Middle frontal gyrus (tissue), 1 donor: ENCODE measurements around the gene PPP4R3A.
"Not testable (repeated sequence)": the region's sequence is repeated elsewhere in the genome, so short reads cannot be mapped to it uniquely, and the experiment has no call there.

Source experiments
- DNase-seq: peaks from one replicate; pipeline ENCODE4 v3.0.0-alpha.2; 2015; ENCODE audit warnings: low spot score; ENCODE audit errors: extremely low spot score

PPP4R3A gene

DNA sequence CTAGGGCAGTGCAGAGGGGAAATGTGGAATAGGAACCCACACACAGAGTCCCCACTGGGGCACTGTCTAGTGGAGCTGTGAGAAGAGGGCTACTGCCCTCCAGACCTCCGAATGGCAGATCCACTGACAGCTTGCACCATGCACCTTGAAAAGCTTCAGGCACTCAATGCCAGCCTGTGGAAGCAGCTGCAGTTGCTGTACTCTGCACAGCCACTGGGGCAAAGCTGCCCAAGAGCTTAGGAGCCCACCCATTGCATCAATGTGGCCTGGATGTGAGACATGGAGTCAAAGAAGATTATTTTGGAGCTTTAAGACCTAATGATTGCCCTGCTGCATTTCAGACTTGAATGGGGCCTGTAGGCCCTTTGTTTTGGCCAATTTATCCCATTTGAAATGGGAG is 70.8 kb downstream of the PPP4R3A start:
- no peak for DNase-seq

DNA sequence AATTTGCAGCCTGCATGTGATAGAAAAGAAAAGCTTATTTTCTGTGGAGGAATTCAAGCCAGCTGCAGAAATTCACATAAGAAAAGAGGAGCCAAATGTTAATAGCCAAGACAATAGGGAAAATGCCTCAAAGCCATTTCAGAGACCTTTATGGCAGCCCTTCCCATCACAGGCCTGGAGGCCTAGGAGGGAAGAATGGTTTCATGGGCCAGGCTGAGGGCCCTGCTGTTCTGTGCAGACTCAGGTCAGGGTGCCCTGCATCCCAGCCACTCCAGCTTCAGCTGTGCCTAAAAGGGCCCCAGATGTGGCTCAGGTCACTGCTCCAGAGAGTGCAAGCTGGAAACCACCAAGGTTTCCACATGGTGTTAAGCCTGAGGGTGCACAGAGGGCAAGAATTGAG is 71.3 kb downstream of the PPP4R3A start:
- no peak for DNase-seq

DNA sequence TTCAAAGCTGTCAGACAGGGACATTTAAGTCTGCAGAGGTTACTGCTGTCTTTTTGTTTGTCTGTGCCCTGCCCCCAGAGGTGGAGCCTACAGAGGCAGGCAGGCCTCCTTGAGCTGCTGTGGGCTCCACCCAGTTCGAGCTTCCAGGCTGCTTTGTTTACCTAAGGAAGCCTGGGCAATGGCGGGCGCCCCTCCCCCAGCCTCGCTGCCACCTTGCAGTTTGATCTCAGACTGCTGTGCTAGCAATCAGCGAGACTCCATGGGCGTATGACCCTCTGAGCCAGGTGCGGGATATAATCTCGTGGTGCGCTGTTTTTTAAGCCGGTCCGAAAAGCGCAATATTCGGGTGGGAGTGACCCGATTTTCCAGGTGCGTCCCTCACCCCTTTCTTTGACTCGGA is 73.8 kb downstream of the PPP4R3A start:
- DNase-seq, result not testable (repeated sequence)

DNA sequence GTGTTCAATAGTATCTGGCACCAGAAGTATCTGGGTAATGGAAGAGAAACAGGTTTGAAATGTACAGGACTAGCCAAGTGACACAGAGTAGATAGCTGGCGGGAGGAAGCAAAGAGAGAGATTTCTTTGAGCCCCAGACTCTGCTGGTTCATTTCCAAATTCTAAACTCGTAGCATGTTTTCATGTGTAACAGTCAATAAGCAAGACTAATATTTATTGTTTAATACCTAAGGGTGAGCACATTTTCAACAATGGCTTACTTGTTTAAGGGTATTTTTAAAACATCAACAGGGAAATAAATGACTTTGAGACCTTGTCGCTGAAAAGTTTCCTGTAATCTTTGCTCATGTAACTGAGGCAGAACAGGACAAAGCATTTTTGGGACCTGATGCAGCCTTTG is 80.7 kb downstream of the PPP4R3A start:
- no peak for DNase-seq

DNA sequence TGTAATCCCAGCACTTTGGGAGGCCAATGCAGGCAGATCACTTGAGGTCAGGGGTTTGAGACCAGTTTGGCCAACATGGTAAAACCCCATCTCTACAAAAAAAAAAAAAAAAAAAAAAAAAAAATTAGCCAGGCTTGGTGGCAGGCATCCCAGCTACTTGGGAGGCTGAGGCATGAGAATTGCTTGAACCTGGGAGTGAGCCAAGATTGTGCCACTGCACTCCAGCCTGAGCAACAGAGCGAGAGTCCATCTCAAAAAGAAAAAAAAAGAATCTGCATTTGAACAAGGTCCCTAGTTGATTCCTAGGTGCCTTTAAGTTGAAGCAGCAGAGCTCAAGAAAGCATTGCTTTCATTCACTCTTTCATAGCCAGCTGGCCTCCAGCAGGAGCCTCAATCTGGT is 81.2 kb downstream of the PPP4R3A start:
- DNase-seq, result not testable (repeated sequence)

DNA sequence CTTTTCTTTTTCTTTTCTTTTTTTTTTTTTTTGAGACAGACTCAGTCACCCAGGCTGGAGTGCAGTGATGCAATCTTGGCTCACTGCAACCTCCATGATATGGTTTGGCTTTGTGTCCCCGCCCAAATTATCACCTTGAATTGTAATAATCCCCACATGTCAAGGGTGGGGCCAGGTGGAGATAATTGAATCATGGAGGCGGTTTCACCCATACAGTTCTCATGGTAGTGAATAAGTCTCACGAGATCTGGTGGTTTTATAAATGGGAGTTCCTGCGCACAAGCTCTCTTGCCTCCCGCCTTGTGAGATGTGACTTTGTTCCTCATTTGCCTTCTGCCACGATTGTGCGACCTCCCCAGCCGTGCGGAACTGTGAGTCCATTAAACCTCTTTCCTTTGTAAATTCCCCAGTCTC is 84.6 kb downstream of the PPP4R3A start:
- not testable (repeated sequence) for DNase-seq

DNA sequence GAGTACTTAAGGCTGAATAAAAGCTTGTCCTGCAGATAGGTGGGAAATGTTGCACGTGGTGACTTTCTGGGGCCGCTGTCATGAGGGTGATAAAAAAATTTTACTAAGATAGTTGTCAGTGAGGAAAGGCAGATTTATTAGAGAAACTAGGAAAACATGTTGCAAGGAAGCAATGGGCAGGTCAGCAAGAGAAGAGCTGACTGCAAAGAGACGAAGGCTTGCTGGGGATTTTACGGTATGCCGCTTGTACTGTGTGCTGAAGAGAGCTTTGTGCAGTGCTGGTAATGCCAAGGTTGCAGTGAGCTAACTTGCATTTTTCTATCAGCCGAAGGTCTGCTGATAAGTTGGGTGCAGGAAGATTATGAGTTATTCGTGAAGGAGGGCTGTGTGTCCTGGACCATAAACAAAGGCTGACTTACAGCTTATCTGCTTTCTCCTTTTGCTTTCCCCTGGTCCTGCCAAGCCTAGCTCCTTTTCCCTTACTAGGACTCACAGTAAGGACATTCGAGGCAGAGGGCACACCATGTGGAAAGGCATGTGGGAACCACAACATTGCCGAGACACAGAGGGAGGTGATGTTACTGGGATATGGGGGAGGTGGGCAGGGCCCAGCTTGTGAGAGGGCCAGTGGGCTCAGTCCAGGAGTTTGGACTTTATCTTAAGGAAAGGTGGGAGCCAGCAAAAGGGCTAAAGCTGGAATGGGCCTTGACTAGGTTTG is 85.1 kb downstream of the PPP4R3A start:
- DNase-seq, result no peak

DNA sequence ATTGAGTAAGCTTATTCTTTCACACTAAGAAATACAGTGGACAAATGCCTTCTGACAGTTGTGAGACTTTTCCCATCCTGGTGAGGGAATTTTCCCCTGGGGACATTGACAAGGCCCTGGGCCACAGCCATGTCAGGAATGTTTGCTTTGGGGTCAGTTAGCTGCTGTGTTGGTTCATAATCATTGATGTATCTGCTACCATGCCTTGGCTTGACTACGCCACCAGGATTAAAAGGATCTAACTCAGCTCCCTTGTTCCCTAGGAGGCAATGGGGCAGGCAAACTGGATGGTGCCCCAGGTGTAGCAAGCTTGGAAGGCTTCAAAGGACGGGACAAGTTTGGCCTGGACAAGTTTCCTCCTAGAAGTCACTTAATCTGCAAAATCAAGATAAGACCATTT is 89.4 kb downstream of the PPP4R3A start:
- DNase-seq, result no peak

DNA sequence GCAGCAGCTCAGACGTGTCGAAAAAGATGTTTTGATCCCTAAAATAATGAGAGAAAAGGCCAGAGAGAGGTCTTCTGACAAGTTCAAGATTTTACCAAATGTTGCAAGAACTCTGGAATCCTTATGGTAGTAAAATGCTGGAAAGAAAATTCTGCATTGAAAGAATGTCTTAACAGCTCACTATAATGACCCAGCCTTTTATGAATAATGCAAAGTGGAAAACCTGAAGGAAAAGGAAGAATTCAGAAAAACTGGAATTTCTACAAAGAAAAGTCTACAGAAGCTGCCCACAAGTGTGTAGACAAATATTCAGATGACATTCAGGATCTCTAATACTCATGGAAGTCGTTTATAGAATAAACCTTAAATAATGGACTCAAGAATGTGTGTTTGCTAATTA is 90.7 kb downstream of the PPP4R3A start:
- no peak for DNase-seq

DNA sequence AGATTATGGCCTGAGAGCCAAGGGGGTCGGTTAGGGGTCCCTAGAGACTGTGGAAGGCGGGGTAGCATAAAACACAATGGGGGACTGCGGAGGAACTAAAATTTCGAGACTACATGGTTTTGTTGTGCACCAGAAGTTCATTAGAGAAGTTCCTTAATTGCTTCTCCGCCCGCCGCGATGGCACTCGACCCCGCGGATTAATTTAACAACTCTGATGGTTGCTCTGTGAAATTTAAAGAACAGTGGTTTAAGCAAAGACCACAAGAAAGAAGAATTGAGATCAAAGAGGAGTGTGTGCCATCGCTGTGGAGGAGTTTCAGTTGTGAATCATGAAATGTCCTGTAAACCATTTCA is 91.1 kb downstream of the PPP4R3A start:
- no peak for DNase-seq

DNA sequence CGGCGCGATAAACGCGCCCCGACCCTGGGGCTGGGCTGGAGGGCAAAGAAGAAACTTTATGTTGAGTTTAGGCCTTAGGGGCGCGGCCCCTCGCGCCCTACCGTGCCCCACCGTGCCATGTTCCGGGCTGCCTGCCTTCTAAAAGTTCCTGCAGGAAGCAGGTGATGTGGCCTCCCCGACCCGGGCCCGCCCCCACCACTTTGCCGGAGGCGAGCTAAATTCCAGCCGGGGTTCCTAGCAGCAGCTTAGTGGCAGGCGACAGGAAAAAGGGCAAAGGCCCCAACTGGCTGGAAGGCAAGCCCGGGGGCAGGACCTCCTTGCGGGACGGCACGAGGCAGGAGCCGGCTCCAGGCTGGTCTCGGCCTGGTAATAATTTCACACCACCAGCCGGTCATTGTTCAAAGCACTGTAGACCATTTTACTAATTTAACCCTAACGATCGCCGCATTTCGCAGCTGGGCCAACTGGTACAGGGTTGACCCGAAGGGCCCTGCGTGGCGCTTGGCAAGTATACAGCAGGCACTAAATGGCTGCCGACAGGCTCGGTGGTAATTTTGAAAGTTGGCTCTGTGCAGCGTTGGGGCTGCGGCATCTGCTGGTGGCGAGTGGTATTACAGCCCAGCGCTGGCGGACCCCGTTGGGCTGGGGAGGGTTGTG is 91.6 kb downstream of the PPP4R3A start:
- DNase-seq, result no peak

DNA sequence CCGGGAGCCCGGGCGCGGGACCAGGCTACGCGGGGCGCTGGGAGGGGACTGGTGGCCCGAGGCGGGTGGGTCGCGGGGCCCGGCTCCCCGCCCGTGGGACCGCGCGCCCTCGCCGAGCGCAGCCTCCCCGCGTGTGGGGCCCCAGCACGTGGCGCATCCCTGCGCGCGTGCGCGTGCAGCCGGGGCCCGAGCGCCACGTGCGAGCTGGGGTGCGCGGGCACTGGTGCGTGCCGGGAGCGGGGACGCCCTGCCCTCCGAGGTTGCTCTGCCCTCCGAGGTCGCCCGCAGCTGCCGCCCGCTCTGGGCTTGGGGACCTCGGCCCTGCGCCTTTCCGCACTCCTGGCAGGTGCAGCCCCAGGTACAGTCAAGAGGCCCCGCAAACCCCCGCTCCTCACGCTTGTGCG is 92.1 kb downstream of the PPP4R3A start:
- no peak for DNase-seq

DNA sequence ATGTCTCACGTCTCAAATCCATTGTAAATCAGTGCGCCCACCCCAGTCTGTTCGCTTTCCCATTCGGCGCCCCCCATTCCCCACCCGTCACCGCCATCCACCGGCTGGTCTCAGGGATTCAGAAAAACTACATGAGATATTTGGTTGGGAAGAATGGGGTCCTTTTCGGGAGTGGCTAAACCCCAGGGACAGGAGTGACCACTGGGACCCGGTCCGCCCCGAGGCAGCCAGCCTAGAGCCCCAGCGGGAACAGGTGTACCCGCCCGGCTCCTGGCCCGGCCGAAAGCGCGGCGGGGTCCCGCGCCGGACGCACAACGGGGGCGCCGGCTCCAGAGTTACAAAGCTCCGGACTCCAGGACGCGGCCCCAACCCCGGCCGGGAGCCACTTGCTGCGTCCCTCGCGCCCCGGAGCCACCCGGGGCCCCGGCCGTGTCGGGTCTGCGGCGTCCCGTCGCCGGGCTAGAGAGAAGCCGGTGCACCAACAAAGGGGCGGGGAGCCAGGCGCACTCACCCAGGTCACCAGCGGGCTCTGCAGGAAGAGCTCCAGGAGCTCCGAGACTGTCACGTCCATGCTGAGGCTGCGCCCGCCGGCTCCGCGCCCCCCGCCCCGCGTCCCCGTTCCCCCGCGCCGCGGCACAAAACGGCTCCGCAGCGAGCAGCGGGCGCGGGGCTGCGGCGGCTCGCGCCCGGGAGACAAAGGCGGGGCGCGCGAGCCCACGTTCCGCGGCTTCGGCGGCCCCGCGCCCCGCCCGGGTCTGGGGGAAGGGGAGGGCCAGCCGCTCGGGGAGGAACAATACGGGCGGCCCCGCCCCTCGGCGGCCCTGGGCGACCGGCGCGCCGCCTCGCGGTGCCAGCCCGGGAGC is 92.8 kb downstream of the PPP4R3A start, which contains the start of gene CCDC88C:
TSS of gene CCDC88C (minus strand) at position 701 of the 863 bp plus-strand sequence. CDS start at position 571, 130 bp downstream.
- no peak for DNase-seq

DNA sequence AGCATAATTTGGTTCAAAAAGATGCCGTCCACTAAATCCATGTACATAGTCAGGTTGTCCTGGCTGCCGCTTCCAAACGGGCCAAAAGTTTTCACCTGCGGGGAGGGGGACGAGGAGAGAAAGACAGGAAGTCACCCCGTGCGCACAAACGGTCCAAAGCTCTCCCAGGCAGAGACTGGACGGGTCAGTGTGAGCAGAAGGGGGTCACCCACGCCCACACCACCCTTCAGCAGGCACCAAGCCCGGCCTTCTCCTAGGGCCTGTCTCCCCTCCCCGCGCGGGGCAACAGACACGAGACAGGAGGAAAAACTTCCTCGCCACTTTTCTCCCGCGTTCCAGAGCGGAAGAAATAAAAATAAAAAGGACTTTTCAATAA is 93.4 kb downstream of the PPP4R3A start:
- DNase-seq, result no peak

DNA sequence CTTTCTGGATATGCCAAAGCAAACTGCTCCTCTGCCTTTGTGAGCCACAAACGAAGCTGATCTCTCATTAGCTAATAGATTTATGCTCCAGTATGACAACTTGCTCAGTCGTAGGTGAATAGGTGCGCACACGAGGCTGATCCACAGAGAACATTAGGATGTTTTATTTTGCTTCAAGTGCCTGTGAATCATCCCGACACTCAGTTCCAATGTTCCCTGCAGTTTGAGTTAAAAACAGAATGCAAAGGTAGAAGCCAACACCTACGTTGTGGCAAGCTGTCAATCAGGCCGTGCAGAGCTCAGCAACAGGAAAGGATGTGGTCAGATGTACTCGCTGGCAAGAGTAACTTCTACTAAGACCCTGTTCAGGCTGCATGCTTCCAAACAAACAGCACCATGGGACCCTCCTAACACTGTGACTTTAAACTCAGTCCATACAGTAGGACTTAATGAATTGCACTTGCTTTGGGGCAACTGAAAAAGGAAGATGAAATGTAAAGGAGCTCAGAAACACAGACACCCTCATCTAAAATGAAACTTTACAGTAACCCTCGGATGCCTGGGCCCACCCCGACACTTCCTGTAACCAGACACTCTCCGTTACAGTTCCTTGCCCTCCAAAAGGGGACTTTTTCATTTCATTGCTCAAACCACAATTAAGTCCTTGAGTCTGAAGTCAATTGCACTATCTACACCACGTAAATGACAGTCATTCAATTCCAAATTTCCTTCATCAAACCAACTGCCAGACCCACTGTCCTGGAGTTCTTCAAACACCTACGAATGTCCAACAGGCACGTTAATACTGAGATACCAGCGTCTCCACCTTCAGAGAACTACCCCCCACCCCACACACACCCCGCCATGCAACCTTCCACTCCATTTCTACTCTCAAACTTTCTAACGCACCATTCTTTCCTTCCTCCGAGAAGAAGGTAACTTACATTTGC is 94.0 kb downstream of the PPP4R3A start:
- no peak for DNase-seq

DNA sequence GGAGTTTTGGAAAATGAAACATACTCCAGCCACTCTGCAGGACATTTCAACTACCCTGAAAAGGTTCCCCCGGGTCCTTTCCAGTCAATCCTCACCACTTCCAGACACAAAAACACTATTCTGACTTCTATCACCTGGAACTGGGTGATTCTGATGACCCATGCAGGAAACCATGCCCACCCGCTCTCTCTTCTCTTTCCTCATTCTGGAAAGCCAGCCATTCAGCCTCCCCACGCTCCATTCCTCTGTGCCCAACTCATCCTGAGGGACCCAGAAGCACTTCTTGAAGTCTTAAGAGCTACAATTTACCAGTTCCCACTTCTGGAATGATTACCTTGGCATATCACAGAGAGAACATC is 95.7 kb downstream of the PPP4R3A start:
- no peak for DNase-seq

DNA sequence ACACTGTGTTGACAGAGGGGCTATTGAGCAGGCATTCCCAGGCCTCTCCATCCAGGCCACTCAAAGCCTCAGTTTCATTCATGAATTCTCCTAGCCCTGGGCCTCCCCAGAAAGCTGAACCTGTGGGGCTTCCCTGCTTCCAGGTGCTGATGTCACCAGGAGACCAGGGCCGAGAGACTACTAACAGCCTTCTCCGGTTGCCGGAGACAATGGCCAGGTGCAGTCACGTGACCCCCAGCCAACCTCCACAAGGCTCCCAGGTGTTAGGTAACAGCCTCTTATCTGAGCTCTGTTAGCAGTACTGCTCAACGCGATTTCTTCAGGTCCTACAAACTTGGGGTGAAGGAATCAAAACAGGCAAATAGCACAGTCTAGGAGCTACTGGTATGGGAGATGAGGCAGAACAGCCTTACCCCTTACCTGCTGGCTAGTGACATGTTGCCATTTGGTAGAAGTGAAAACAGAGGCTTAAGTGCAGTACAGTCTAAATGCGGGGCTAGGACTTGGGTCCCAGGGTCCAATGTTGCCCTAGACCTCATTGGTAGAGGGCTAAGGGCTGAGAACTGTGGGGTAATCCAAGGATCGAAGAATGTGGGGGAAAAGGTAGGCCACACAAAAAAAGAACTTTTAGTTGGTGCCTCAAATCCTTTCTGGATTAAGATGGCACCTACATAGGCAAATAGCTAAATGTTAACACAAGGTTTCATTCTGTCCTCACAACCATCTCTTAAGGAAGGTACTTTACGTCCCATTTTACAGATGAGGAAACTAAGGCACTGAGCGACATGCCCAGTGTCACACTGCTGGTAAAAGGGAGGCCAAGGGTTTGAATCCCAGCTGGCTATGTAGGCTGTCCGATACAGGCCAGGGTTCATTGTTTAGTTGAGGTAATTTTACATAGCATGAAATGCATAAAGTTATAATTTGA is 96.3 kb downstream of the PPP4R3A start:
- DNase-seq, result no peak

DNA sequence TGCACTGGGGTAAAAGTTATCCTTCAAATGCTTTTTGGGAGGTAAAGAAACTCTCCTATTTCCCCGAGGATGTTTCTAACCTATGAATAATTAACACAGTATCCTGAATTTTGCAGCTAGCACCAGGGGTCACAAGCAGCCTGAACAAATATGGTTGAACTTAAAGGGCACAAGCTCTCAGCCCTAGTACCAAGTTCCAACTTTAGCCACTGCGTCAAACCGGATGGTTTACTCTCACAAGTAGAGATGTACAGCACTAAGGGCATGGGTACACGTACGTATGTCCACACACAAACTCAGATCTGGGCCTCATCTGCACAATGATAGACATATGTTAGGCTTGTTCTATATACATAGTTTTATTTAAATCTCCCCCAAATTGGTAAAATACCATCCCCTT is 97.2 kb downstream of the PPP4R3A start:
- DNase-seq, result no peak

DNA sequence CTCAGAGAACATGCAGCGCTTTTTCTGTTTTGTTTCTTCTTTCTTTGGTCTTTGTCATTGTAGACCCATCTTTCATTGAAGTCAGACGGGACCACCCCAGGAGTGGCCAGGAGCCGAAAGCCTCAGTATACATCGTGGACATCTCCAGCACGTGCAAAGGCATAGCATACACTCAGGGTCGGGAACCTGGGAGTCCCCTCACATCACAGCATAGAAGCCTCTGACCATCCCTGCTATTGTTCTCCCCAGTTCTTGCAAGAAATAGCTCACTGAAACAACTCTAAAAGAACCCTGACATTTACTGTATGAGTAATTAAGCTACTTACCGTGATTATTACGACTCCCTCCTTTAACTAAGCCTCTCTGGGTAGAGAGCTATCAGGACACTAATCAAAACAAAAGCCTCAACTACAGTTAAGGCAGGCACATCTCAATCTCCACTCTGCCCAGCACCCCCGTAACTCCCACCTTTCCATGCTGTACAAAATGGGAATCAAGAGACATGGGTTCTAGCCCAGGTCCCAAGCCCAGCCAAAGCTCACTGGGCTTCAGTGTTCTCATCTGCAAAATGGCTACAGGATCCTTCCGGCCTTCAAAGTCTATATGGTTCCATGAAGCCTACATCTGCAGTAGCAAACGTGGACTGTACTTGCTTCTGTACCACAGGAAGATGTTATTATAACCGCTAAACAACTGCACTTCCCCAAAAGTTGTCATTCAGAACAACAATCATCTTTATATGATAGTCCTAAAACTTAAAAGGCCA is 99.2 kb downstream of the PPP4R3A start:
- DNase-seq, result no peak
